ENCODE results near the gene DNAH7. TPM values are rescaled to one million over a fixed set of nuclear protein-coding genes. Genes with fewer than 3 reads are reported as not detected.

The DNAH7 gene
- total and polyA plus RNA-seq, 10 donors: 0.06 to 1.9 (median 0.33) TPM

DNA sequence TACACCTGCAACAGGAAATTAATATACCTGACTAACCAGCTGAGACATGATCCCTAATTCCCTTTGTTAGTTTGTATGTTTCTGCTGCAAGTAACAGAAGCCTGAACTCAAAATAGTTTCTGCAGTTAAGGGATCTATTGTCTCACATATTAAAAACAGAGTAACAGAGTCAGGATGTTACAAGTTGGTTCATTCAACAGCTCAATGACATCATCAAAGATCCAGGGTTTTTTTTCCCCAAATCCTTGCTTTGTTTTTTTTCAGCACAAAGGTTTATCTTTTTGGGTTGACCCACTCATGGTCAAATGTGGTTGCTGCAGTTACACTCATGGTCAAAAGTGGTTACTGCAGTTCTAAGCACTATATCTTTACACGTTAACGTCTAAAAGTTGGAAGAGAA lies 35.0 kb upstream of the DNAH7 start:
- TF ChIP-seq POLR2A (IDR thresholded peaks at IDR 0.05) (no peak), POLR2AphosphoS5 (IDR thresholded peaks at IDR 0.05) (no peak)
- TF ChIP-seq, protein P1, sequence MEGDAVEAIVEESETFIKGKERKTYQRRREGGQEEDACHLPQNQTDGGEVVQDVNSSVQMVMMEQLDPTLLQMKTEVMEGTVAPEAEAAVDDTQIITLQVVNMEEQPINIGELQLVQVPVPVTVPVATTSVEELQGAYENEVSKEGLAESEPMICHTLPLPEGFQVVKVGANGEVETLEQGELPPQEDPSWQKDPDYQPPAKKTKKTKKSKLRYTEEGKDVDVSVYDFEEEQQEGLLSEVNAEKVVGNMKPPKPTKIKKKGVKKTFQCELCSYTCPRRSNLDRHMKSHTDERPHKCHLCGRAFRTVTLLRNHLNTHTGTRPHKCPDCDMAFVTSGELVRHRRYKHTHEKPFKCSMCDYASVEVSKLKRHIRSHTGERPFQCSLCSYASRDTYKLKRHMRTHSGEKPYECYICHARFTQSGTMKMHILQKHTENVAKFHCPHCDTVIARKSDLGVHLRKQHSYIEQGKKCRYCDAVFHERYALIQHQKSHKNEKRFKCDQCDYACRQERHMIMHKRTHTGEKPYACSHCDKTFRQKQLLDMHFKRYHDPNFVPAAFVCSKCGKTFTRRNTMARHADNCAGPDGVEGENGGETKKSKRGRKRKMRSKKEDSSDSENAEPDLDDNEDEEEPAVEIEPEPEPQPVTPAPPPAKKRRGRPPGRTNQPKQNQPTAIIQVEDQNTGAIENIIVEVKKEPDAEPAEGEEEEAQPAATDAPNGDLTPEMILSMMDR (IDR thresholded peaks at IDR 0.05 in 8 of 11, conservative IDR thresholded peaks at IDR 0.05 in 3 of 11): no peak
- intact Hi-C loops (cut with DNase I; ENCODE audit: low total_unique reads): no loop called here
- WGBS, 5 donors: 85 to 96% (median 93%) methylated on average over 2 of the region's 2 CpGs
- no peaks in the 10 kb centered on the region for H3K36me3 ChIP-seq
- no peaks in the 10 kb centered on the region for H3K9me3 ChIP-seq
- no peak for DNase-seq
- H3K4me1 ChIP-seq: peaks cover 0 to 44% (median 29%) of the 10 kb centered on the region in 6 donors
- no peak overlapping the region for H3K4me3 ChIP-seq
- H3K27me3 ChIP-seq (replicated peaks in 1 of 7): no peaks in the 10 kb centered on the region
- no peak overlapping the region for H3K27ac ChIP-seq

DNA sequence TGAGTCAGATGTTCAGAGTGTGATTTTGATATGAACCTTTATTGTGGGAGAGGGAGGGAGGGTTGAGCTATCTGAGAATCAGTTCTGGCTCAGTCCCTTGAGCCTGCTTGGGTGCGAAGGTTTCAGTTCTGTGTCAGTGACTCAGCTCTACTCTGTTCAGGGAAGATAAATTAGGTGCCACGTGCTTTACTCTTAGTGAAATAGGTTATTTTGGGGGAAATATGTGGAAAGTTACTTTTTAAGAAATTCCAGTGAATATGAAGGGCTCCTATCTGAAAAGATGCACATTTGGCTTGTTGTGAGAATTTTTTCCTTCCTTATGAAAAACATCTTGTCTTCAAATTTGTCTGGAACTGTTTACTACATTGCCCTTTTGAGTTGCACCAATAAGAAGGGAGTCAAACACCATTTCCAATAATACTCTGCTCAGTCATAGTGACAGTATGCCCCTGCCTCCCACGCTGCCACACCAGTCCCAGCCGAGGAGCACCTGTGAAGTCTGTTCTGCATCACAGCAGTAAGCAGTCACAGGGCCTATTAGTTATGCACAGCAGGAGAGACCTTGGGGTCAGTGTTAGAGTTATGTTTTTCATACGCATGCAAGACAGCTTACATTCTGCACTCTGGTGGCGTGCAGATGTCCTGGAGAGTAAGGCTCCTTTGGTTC lies 32.8 kb upstream of the DNAH7 start:
- Histone ChIP-seq H3K27ac (peak overlapping the region in 5 of 8 donors; percentile 20 to 73 (median 60)), H3K27me3 (replicated peaks in 1 of 7) (no peaks in the 10 kb centered on the region), H3K36me3 (no peaks in the 10 kb centered on the region), H3K9me3 (no peaks in the 10 kb centered on the region), H3K4me1 (peaks cover 0 to 41% (median 28%) of the 10 kb centered on the region in 6 donors), H3K4me3 (no peak overlapping the region)
- intact Hi-C loops (cut with DNase I; ENCODE audit: low total_unique reads): no loop called here
- peak; percentile 82 for DNase-seq
- TF ChIP-seq POLR2AphosphoS5 (IDR thresholded peaks at IDR 0.05) (peak in 2 of 3 donors; percentile 49 to 58), POLR2A (IDR thresholded peaks at IDR 0.05) (no peak)
- TF ChIP-seq, protein P1 (IDR thresholded peaks at IDR 0.05 in 8 of 11, conservative IDR thresholded peaks at IDR 0.05 in 3 of 11): no peak
- WGBS, 5 donors: 36 to 41% (median 41%) methylated on average over 6 of the region's 6 CpGs

- 56 to 82% (median 67%) methylated on average over 3 of the region's 3 CpGs for WGBS, 5 donors
- intact Hi-C loops (cut with DNase I; ENCODE audit: low total_unique reads): no loop called here
- Histone ChIP-seq H3K4me1 (peaks cover 0 to 27% (median 17%) of the 10 kb centered on the region in 6 donors), H3K27me3 (replicated peaks in 1 of 7) (no peaks in the 10 kb centered on the region), H3K36me3 (no peaks in the 10 kb centered on the region), H3K27ac (no peak overlapping the region), H3K4me3 (no peak overlapping the region), H3K9me3 (no peaks in the 10 kb centered on the region)
- TF ChIP-seq, protein P1 (IDR thresholded peaks at IDR 0.05 in 8 of 11, conservative IDR thresholded peaks at IDR 0.05 in 3 of 11): no peak
- TF ChIP-seq POLR2A (IDR thresholded peaks at IDR 0.05) (no peak), POLR2AphosphoS5 (IDR thresholded peaks at IDR 0.05) (no peak)
- DNase-seq: no peak
Observed at GRCh38 chr2:196099916-196100315, 31.3 kb upstream of the DNAH7 start.

- Histone ChIP-seq H3K27ac (no peak overlapping the region), H3K27me3 (replicated peaks in 1 of 7) (no peaks in the 10 kb centered on the region), H3K9me3 (peaks cover 0 to 15% (median 8%) of the 10 kb centered on the region in 8 donors), H3K4me3 (no peak overlapping the region), H3K4me1 (peaks cover 0 to 23% (median 17%) of the 10 kb centered on the region in 6 donors), H3K36me3 (no peaks in the 10 kb centered on the region)
- intact Hi-C loops (cut with DNase I; ENCODE audit: low total_unique reads): no loop called here
- TF ChIP-seq POLR2AphosphoS5 (IDR thresholded peaks at IDR 0.05): no peak
- 77 to 83% (median 80%) methylated on average over 6 of the region's 6 CpGs for WGBS, 5 donors
- no peak for DNase-seq
Observed at GRCh38 chr2:196097864-196098660, 29.4 kb upstream of the DNAH7 start.

Measured in spleen (tissue), 11 donors.